VCaP (cell line): ENCODE data around the gene HEBP2.

ENCODE experiments used
- H3K27ac ChIP-seq: fragments of 450-650 bp; 2 replicates; pipeline ENCODE4 v1.5.1; 2017
- TF ChIP-seq, protein P1 (sequence below): fragments of 450-650 bp; conservative IDR thresholded peaks from 2 replicates; pipeline ENCODE4 v1.5.1; 2017; ENCODE audit warnings: mild to moderate bottlenecking, moderate library complexity

The HEBP2 gene

DNA sequence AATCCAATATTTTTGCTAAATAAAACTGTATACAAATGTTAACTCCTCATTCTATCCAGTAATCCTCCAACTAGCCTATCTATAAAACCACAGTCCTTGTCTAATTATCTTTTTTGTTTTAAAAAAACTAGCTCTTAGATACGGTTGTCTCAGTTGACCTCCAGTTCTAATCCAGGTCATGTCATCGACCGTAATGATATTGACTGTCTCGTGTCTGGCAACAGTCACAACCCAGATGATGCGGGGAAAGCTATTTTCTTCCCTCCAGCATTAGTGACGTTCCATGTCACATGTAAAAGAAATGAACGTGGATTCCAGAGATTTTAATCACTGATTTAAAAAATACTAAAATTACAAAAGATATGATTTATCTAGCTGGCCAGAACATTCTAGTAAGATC is 35.5 kb downstream of the HEBP2 start:
- TF ChIP-seq, protein P1, sequence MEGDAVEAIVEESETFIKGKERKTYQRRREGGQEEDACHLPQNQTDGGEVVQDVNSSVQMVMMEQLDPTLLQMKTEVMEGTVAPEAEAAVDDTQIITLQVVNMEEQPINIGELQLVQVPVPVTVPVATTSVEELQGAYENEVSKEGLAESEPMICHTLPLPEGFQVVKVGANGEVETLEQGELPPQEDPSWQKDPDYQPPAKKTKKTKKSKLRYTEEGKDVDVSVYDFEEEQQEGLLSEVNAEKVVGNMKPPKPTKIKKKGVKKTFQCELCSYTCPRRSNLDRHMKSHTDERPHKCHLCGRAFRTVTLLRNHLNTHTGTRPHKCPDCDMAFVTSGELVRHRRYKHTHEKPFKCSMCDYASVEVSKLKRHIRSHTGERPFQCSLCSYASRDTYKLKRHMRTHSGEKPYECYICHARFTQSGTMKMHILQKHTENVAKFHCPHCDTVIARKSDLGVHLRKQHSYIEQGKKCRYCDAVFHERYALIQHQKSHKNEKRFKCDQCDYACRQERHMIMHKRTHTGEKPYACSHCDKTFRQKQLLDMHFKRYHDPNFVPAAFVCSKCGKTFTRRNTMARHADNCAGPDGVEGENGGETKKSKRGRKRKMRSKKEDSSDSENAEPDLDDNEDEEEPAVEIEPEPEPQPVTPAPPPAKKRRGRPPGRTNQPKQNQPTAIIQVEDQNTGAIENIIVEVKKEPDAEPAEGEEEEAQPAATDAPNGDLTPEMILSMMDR = no peak
- H3K27ac ChIP-seq = no peak overlapping the region

DNA sequence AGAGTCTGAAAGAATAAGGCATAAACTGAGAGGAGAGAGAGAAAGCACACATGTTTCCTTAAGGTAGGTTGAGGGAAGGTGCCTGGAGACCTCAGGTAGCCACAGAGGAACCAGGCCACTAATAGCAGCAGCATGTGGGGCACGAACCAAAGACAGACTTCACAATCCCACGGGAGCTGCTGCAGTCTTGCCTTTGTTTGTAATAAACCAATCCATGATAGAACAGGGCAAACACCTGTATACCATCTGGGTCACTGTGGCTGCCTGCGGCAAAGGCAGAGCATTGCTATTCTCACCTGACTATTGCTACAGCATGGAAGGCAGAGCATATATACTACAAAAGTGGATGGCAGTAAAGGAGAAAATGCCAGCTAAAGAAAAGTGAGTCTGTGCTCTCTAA is 36.3 kb downstream of the HEBP2 start:
- H3K27ac ChIP-seq = no peak overlapping the region
- TF ChIP-seq, protein P1 = no peak

DNA sequence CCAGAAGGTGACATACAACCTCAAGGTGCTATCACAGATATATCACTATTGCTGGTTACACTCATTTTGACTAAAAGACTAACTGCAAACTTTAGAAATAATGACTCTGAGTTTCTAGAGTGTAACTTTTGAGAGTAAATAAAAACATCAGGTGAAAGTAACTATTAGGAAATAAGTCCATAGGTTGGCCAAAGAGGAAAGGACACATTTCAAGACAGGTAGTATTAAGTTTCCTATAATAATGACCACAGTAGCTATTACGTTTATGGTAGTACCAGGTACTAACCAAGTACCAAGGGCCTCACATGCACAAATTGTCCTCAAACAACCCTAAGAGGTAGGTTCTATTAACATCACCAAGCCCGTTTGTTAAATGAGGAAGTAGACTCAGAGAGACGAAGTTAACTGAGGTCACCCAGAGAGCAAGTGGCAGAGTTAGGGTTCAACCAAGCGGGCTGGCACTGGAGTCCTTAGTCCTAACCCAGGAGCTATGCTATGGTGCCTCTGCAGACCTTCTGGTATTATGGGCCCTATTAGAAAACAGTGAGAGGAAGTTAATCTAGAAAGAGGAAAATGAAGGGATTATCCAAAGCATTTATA is 36.8 kb downstream of the HEBP2 start:
- TF ChIP-seq, protein P1 = no peak
- no peak overlapping the region for H3K27ac ChIP-seq

DNA sequence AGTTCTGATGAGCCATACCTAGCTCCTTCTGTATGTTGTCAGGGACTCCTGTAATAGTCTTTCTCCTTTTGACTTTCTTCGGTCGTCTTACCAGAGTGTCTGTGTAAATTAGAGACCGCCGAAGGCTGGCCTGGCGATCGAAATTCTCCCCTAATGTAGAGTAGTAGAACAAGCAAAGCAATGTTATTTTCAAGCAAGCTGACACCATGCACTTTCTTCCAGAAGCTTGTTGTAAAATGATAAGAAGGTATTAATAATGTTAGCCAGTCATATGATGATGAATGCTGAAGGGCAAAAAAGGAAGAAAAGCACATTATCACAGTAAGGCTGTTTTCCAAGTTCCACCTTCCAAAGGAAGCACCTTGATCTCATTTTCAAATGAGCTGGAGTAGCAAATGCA is 37.9 kb downstream of the HEBP2 start:
- H3K27ac ChIP-seq = no peak overlapping the region

DNA sequence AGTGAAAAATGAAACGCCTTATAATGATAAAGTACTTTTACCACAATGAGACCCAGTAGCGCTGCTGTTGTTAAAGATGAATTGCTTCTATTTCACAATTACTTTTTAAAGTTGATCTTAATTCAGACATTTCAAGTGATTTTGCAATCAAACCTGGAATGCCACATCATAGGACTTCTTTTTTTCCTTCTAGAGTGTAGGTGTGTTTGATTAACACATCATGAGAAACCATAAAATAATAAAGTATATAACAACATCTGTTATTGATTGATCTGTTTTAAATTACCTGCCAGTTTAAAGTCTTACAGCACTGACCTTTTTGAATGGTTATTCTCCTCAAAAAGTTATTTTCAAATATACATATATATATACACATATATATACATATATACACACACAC is 38.6 kb downstream of the HEBP2 start:
- TF ChIP-seq, protein P1 = no peak
- no peak overlapping the region for H3K27ac ChIP-seq

More for the DNA sequence above, 37.9 kb downstream of the HEBP2 start:
- TF ChIP-seq, protein P1 = no peak

DNA sequence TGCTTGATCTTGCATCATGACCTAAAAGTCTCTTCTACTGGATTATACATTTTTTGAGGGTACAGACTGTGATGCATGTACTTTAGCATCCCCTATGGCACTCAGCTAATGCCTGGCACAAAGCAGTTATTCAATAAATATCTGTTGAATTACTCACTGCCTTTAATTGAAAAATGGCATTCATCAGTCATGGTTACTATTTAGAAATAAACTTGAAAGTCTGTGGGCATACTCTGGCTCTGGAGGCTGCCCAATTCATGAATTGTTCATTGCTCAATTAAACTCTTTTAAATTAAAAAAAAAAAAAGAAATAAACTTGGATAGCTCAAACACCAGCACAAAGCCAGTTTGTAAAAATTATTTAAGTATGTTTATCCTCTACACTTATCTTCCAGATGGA is 40.0 kb downstream of the HEBP2 start:
- no peak overlapping the region for H3K27ac ChIP-seq
- TF ChIP-seq, protein P1 = no peak

DNA sequence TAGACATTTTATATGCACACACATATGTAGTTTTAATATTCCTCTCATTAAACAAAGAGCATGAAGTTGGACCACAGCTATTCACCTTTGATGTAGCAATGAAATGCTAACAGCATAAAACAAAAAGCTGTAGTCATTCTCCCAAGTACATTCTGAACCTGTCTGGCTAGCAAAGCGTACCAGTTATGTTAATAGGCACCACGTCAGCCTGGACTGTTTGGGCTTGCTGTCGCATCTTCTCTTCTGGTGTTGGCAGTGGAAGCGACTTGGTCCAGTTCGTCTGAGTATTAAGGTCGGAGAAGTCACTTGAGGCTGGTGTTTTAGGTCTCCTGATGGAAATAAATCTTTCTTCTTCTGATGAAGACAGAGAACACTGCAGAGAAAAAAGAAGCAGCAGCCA is 42.8 kb downstream of the HEBP2 start:
- TF ChIP-seq, protein P1 = no peak
- H3K27ac ChIP-seq = peak overlapping the region; percentile 34
